ENCODE results near the gene GOLGA6C.
A peak's percentile ranks its signal among the peaks of the same experiment; 100 is the strongest.
"Not testable (repeated sequence)": the region's sequence is repeated elsewhere in the genome, so short reads cannot be mapped to it uniquely, and the experiment has no call there.

Gene GOLGA6C

GRCh38 chr15:75258620-75259343, 648 bp downstream of the GOLGA6C start:
- not testable (repeated sequence) for DNase-seq (ENCODE audit: low read depth)

- DNase-seq (ENCODE audit: low read depth) = not testable (repeated sequence)
Observed at GRCh38 chr15:75259873-75260272, 1.7 kb downstream of the GOLGA6C start.

GRCh38 chr15:75273751-75274359, 15.7 kb downstream of the GOLGA6C start:
- DNase-seq (ENCODE audit: low read depth) = not testable (repeated sequence)

- DNase-seq (ENCODE audit: low read depth) = not testable (repeated sequence)
Observed at GRCh38 chr15:75274509-75275107, 16.5 kb downstream of the GOLGA6C start.

GRCh38 chr15:75275617-75276016, 17.5 kb downstream of the GOLGA6C start:
- DNase-seq (ENCODE audit: low read depth) = not testable (repeated sequence)

DNA sequence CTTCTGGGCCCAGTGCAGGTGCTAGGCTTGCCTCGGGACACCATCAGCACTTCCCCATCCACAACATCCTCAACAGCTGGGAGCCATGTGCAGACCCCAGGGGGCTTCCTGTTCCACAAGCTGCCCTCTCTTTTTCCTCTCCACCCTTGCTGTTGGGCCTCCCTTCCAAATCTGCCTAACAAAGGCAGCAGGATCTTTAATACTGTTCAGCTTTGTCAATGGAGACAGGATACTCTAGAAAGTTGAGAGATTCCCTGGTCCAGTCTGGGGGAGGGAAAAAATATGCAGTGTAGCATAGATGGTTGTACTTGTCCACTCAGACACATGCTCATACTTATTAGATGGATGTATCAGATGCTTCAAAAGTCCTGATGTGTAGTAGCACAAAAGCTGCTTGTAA, 20.4 kb downstream of the GOLGA6C start:
- not testable (repeated sequence) for DNase-seq (ENCODE audit: low read depth)

DNA sequence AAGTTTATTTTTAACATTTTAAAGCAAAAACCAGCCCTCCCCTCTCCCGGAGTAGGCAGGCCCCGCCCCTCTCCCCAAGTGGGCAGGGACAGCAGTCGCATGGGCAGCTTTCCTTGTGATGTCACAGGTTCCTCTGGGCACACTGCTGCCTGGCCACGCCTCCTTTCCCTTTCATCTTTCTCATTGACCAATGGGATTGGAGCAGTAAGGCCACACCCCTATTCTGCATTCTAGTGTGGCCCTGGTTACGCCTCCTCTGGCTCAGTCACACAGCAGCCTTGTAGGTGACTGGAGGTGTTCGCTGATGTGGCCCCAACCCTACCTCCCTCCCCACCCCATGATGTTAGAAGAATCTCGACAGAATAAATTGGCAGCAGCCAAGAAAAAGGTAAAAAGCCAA, 24.4 kb downstream of the GOLGA6C start, which contains the start of gene GOLGA6D:
Gene GOLGA6D, plus strand, starts transcription at position 264 of the 400 bp plus-strand sequence. Its CDS starts 41 bp downstream, at position 305.
- not testable (repeated sequence) for DNase-seq (ENCODE audit: low read depth)

DNA sequence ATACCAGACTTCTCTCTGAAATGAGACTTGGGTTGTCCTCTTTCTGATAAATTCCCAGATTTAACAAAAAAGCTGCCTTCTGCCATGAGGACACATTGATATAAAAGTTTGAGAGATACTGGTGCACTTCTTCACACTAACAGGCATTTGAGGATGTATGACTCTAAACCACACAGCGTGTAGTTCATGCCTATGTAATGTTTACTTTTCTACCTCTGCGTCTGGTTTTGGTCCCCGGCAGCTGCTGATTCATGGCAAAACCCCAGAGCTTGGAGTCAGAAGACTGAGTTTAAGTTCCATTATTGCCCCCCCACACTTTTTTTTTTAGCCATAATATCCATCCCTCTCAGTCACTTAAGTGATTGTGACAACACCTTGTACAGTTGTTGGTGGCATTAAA, 26.0 kb downstream of the GOLGA6C start:
- DNase-seq (ENCODE audit: low read depth) = not testable (repeated sequence)

- not testable (repeated sequence) for DNase-seq (ENCODE audit: low read depth)
Observed at GRCh38 chr15:75293660-75294059, 35.5 kb downstream of the GOLGA6C start.

DNA sequence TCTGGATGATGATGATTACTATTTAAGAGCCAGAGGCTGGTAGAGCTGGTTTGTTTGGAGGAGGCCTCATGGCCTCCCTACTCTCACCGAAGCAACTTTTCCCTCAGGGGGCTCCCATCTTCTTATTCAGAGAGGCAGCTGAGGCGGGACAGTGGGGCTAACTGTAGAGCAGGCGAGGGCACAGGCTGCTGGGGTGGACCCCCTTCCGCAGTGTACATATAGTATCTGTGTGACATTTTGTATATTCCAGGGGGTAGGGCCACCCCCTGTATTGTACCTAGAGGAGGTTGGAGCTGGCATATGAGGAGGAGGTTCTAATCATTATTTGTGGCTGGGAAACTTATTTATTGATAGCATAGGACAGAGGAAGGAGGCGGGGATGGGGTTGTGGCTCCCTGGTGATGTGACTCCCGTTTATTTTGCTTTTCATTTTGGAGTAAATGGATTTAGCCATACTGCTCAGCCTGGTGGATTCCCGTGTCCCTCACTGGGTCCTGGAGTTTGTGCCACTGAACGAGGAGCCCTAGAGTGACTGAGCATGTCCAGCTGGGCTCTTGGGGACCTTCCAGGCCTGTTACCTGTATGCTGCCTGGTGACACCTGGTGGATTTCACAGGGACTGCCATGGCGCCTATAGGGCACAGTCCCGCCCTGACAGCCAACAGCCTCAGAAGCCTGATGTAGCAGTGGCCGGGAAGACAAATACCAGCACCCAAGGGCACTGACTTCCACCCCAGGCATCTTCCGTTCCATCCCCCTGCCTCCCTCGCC, 40.6 kb downstream of the GOLGA6C start:
- DNase-seq (ENCODE audit: low read depth) = not testable (repeated sequence)

DNA sequence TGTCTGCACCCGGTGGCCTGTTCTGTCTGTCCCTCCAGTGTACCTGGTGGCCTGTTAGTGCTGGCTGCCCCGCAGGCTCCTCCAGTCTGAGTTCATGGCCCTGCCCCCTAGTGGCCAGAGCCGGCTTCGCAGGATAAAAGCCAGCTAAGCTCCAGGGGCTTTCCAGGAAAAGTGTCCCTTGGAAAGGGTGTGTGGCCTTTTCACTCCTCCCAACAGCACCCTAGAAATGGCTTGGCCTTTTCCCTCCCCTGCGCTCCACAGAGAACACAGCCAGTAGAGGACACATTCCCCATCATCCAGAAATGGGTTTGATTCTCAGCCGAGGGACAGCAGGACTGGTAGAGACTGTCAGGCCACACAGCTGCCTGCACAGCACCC, 41.2 kb downstream of the GOLGA6C start:
- DNase-seq (ENCODE audit: low read depth) = not testable (repeated sequence)

GRCh38 chr15:75300026-75300425, 41.9 kb downstream of the GOLGA6C start:
- not testable (repeated sequence) for DNase-seq (ENCODE audit: low read depth)

DNA sequence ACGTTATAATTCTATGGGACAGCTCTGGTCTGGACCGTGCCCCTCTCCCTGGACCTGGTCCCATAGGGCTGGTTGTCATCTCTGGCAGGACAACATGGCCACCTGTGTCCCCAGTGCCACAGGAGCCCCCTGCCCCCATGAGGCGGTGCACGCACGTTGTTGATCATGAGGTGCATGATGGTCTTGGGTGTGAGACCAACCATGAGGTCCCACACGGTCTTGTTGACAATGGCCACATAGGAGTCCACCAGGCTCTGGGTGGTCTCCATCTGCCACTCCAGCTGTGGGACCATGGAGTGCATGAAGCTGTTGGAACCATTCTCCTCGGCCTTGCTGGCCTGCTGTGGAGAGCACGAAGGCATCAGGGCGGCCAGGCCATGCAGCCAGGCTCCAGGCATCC, 44.2 kb downstream of the GOLGA6C start:
- no peak for DNase-seq (ENCODE audit: low read depth)

DNA sequence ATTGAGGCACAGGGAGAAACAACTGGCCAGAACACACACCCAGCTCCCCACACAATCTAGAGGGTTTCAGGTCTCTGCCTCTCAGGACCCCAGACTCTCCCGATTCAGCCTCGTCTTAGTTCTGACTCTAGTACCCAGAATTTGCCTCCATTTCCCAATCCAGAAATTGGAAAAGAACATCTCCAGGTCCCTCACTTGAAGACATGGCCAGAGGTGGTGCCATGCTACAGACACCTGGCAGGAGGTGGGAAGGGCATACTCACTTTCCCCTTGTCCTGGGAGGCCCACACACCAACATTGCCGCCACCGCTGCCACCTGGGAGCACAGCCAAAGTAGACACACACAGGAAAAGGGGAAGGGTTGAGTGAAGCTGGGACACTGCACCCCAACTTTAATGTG, 44.6 kb downstream of the GOLGA6C start:
- DNase-seq (ENCODE audit: low read depth) = not testable (repeated sequence)

GRCh38 chr15:75306188-75306587, 48.1 kb downstream of the GOLGA6C start:
- no peak for DNase-seq (ENCODE audit: low read depth)

DNA sequence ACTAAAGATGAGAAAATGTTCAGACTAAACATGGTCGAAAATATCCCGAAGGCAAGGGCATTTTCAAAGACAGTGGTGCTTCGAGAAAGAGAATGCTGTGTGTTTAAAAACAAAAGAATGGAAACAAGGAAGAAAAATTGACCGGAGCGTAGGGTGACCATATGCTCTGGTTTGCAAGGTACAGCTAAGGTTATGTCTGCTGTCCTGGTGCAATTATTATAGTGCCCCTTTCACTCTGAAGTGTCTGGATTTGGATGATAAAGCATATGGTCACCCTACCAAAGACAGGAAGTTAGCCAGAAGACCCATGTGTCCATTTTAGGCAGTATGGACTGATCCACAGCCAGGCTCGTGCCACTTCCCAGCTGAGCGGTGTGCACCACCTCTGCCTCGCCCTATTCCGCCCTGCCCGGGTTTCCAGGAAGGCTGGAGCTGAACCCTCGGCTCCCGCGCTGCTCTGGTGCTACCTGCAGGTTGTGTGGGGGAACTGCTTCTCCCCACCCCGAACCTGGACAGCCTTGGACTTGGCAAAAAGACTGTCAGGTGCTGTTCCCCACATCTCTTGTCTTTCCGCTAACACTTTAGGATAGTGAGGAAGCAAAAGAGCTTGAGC, 49.8 kb downstream of the GOLGA6C start:
- DNase-seq (ENCODE audit: low read depth) = peak; percentile 32

DNA sequence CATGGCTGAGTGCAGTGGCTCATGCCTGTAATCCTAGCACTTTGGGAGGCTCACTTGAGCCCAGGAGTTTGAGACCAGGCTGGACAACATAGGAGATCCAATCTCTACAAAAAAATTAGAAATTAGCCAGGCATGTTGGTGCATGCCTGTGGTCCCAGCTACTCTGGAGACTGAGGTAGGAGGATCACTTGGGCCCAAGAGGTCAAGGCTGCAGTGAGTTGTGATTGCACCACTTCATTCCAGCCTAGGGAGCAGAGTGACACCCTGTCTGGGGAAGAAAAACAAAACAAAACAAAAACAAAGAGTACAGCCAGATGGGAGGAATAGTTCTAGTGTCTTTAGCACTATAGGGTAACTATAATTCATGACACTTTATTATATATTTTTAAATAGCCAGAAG, 51.6 kb downstream of the GOLGA6C start:
- no peak for DNase-seq (ENCODE audit: low read depth)

DNA sequence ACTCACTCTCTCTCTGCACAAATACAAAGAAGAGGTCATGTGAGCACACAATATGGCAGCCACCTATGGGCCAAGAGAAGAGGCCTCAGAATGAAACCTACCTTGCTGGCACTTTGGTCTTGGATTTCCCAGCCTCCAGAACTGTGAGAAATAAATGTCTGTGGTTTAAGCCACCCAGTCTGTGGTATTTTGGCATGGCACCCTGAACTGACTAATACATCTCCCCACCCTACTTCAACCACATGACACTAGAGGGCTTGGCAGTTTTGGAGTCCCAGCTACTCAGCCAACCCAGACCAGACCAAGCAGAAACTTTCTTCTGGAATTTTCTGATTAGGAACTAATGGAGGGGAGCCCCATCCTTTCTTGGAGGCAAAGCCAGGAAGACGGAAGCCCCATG, 54.4 kb downstream of the GOLGA6C start:
- DNase-seq (ENCODE audit: low read depth) = not testable (repeated sequence)

- no peak for DNase-seq (ENCODE audit: low read depth)
Observed at GRCh38 chr15:75313116-75313845, 55.1 kb downstream of the GOLGA6C start.

DNA sequence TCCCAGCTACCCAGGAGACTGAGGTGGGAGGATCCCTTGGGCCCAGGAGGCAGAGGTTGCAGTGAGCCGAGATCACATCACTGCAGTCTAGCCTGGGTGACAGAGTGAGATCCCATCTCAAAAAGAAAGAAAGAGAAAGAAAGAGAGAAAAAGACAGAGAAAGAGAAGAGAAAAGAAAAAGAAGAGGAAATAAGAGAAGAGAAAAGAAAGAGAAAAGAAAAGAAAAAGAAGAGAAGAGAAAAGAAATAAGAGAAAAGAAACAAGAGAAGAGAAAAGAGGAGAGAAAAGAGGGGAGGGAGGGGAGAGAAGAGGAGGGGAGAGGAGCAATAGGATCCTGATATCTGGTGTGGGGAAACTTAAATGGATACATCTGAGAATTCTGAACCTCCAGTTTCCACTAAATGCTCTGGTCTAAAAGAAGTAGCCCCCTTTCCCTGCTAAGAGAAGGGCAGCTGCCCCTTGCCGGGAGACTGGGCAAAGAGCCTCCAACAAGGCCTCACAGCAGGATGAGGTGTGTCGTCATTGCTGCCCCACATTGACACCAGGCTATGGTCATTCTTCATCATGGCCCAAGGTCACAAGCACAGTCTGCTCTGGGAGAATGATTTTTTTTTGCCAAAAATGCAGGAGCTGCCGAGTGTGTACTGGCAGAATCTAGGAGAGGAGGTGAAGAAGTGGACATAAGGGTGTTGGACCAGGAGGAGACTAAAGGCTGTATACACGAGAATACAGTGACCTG, 56.6 kb downstream of the GOLGA6C start:
- no peak for DNase-seq (ENCODE audit: low read depth)

Measured in CMK (cell line).